Prostate gland (tissue), 2 donors: ENCODE results near the gene VAPB. TPM values are rescaled to one million over a fixed set of nuclear protein-coding genes. Genes with fewer than 3 reads are reported as not detected.
"Not testable (repeated sequence)": the region's sequence is repeated elsewhere in the genome, so short reads cannot be mapped to it uniquely, and the experiment has no call there.

Experiments
- DNase-seq: peaks from one replicate; pipeline ENCODE4 v3.0.0-alpha.2; 2019; ENCODE audit warnings: low spot score
- H3K27ac ChIP-seq, 2 donors: fragments of 200-600 bp; sonication (generic); 2 replicates each; pipeline ENCODE4 v1.5.1; 2017 to 2019
- H3K27me3 ChIP-seq: fragments of 200-600 bp; sonication (generic); replicated peaks from 2 replicates; pipeline ENCODE4 v1.5.1; 2019; ENCODE audit not compliant: insufficient read depth
- H3K36me3 ChIP-seq, 2 donors: fragments of 200-600 bp; sonication (generic); 1 replicate in 1 of 2; 2 replicates in 1 of 2; pipeline versions ENCODE4 v1.5.1 to v1.8.1; 2017 to 2019
- H3K4me1 ChIP-seq: fragments of 200-600 bp; sonication (generic); replicated peaks from 2 replicates; pipeline ENCODE4 v1.5.1; 2019
- H3K4me3 ChIP-seq, 2 donors: fragments of 200-600 bp; sonication (generic); 2 replicates each; pipeline ENCODE4 v1.5.1; 2017 to 2019
- H3K9me3 ChIP-seq: fragments of 200-600 bp; sonication (generic); 2 replicates; pipeline ENCODE4 v1.5.1; 2017
- CTCF ChIP-seq, 4 experiments: fragments of 200-600 bp in 2 of 4; fragments of 450-650 bp in 2 of 4; sonication (generic) in 2 of 4; IDR thresholded peaks; 1 replicate in 3 of 4; 2 replicates in 1 of 4; pipeline ENCODE4 v1.5.1; 2016 to 2019; ENCODE audit warnings: antibody characterized with exemption in 4 of 4, mild to moderate bottlenecking in 2 of 4, moderate library complexity in 2 of 4
- POLR2A ChIP-seq: fragments of 450-650 bp; IDR thresholded peaks from one replicate; pipeline ENCODE4 v1.6.1; 2016; ENCODE audit warnings: antibody characterized with exemption, mild to moderate bottlenecking
- POLR2AphosphoS5 ChIP-seq: sonication (generic); formaldehyde crosslinking; IDR thresholded peaks from one replicate; pipeline ENCODE4 v1.6.1; 2017; ENCODE audit warnings: antibody characterized with exemption
- WGBS: methylation state at CpG from one replicate; pipeline ENCODE4 v1.1.5; 2018; 5-methylcytosine and 5-hydroxymethylcytosine counted together
- intact Hi-C: fragments of 100-400 bp; cut with DNase I; formaldehyde crosslinking; loops from one replicate; pipeline ENCODE4 v1.14.2; 2022
- total RNA-seq, 2 donors: library from RNA; depleted of rRNA; stranded (reverse); fragments of >200 nt; gene quantifications; one replicate each; pipeline ENCODE4 v1.1.0, GENCODE V29; 2016

Gene VAPB
- total RNA-seq, 2 donors from 2014 or later = 14.2 to 21.1 TPM

- Histone ChIP-seq H3K27ac (no peak overlapping the region), H3K4me1 (no peaks in the 10 kb centered on the region), H3K36me3 (no peaks in the 10 kb centered on the region), H3K4me3 (no peak overlapping the region), H3K27me3 (no peaks in the 10 kb centered on the region), H3K9me3 (no peaks in the 10 kb centered on the region)
- WGBS = 28% methylated on average over 9 of the region's 9 CpGs
- intact Hi-C loops = no loop called here
- no peak for TF ChIP-seq CTCF (IDR thresholded peaks at IDR 0.05)
- no peak for TF ChIP-seq POLR2AphosphoS5
- TF ChIP-seq POLR2A = no peak
- DNase-seq = no peak
Observed at GRCh38 chr20:58372806-58373205, 16.2 kb upstream of the VAPB start.

GRCh38 chr20:58373296-58373695 lies 15.7 kb upstream of the VAPB start:
- 78% methylated on average over 8 of the region's 8 CpGs for WGBS
- DNase-seq, H3K4me3 ChIP-seq, H3K9me3 ChIP-seq, H3K27me3 ChIP-seq, H3K36me3 ChIP-seq, H3K4me1 ChIP-seq, intact Hi-C loops, H3K27ac ChIP-seq: not testable (repeated sequence)

- TF ChIP-seq POLR2AphosphoS5 (no peak), CTCF (IDR thresholded peaks at IDR 0.05) (no peak), POLR2A (no peak)
- no peak overlapping the region for H3K27ac ChIP-seq
- H3K4me3 ChIP-seq = no peak overlapping the region
- 82% methylated on average over 19 of the region's 19 CpGs for WGBS
- no peaks in the 10 kb centered on the region for H3K27me3 ChIP-seq
- no peaks in the 10 kb centered on the region for H3K9me3 ChIP-seq
- no peak for DNase-seq
- H3K36me3 ChIP-seq = no peaks in the 10 kb centered on the region
- H3K4me1 ChIP-seq = no peaks in the 10 kb centered on the region
- intact Hi-C loops = no loop called here
Observed at GRCh38 chr20:58374027-58374850, 14.8 kb upstream of the VAPB start.

GRCh38 chr20:58374906-58375758 lies 13.9 kb upstream of the VAPB start:
- H3K36me3 ChIP-seq = no peaks in the 10 kb centered on the region

More at GRCh38 chr20:58374906-58375758, 13.9 kb upstream of the VAPB start:
- TF ChIP-seq POLR2A = no peak
- no peak for TF ChIP-seq POLR2AphosphoS5
- TF ChIP-seq CTCF (IDR thresholded peaks at IDR 0.05) = no peak
- Histone ChIP-seq H3K27ac (no peak overlapping the region), H3K9me3 (no peaks in the 10 kb centered on the region), H3K27me3 (no peaks in the 10 kb centered on the region), H3K4me1 (no peaks in the 10 kb centered on the region), H3K4me3 (no peak overlapping the region)
- WGBS = 52% methylated on average over 8 of the region's 8 CpGs
- intact Hi-C loops = no loop called here
- DNase-seq = no peak
